ENCODE measurements around the gene DNASE1L1.

DNASE1L1 gene

DNA sequence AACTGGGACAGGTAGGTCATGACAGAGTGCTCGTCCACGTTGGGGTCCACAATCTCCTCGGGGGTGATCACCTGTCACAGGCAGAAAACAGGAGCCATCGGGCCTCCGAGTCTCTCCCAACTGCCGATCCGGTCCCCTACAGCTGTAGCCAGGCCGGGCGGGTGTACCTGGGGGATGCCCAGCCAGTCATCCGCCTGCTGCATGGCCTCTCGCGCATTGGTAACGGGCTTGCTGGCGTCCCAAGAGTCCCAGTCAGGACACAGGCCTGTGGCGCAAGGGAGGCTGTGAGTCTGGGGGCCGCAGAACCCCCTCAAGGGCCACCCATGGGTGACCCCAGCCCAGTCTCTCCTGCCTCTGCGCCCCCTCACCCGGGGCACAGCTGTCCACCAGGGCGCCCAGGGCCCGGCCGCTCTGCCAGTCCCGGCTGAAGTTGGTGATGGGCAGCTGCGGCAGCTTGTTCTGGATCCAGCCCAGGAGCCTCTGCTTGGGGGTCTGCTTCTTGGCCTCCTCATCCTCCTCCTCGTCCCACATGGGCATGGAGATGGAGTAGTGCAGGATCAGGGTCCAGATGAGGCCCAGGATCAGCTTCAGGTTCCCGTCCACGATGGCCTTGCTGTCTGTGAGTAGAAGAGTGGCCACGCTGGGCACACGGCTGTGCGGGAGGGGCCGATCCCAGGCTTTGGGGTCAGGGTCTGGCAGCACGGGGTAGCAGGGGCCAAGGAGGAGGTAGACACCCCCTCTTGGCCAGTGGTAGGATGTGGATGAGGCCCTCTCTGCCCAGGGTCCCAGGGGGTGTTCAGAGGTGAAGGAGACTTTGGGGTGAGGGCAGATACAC, 41.4 kb downstream of the DNASE1L1 start:
- no peak for DNase-seq (ENCODE audit: low spot score)

GRCh38 chrX:154366666-154367055, 42.4 kb downstream of the DNASE1L1 start:
- DNase-seq (ENCODE audit: low spot score): no peak

DNA sequence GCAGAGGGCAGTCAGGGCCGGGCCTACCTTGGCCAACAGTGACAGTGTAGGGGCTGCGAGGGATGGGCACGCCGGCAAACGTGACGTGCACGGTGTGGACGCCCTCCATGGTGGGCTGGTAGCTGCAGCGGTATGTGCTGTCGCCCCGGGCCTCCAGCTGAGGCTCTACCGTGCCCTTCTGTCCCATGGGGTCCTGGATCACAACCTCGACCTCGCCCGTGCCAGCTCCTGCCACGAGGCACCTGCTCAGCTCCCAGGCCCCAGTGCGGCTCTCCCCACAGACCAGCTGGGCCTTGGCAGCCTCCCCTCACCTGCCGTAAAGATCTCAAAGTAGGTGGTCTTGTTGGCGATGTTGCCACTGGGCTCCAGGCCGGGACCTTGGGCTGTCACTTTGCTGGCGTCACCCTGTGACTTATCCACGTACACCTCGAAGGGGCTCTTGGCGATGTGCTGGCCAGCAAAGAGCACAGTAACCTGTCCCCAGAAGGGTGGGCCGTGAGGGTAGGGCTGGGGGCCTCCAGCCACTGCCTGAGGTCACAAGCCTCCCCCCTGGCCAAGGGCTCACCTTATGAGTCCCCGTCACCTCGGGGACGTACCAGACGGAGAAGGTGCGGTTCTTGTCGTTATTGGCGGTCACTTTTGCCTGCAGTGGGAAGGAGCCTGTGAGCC, 42.9 kb downstream of the DNASE1L1 start:
- DNase-seq (ENCODE audit: low spot score): no peak

DNA sequence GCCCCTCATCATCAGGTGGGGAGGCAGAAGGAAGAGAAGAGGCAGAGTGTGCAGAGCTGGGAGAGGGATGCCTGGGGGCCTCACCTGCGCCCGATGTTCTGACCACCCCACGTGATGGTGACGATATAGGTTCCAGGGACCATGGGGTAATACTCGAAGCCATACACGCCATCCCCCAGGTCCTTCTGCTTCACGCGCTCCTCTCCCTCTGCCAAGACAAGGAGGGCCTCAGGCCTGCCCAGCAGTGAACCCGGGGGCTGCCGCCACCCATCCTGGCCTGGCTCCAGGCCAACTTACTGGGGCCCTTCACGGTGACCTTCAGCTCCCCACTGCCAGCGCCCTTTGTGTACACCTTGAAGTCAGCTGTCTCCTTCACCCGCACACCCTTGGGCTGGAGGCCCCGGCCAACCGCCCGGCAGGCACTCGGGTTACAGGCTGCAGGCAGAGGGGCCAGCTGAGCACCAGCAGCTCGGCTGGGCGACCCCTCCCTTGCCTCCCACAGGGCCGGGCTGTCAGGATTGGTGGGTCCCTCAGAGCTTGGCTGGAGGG, 43.9 kb downstream of the DNASE1L1 start:
- no peak for DNase-seq (ENCODE audit: low spot score)

DNA sequence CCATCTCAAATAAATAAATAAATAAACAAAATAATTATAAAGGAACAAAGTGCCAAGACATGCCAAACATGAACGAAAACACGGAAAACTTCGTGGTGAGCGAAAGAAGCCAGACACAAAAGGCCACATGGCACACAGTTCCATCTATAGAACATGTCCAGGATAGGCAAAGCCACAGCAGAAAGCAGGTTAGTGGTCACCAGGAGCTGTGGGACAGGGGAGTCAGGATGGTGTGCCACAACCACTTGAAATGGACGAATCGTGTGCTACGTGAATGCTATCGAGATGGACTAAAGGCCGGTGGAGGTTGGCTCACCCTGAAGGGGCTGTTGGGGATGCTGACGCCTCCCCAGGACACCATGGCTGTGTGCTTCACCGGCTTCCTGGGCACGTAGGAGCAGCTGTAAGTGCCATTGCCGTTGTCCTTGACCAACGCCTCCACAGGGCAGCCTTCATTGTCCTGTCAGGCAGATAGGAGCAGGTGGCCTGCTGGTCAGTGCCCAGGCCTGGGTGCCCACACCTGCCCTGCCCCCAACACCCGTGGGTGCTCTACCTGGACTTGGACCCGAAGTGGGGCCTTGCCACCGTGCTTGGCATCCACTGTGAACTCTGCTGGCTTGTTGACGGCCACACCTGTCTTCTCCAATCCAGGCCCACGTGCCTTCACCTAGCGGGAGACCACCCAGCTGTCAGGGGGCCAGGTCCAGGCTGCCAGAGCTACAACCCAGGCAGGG, 45.2 kb downstream of the DNASE1L1 start:
- DNase-seq (ENCODE audit: low spot score): no peak

DNA sequence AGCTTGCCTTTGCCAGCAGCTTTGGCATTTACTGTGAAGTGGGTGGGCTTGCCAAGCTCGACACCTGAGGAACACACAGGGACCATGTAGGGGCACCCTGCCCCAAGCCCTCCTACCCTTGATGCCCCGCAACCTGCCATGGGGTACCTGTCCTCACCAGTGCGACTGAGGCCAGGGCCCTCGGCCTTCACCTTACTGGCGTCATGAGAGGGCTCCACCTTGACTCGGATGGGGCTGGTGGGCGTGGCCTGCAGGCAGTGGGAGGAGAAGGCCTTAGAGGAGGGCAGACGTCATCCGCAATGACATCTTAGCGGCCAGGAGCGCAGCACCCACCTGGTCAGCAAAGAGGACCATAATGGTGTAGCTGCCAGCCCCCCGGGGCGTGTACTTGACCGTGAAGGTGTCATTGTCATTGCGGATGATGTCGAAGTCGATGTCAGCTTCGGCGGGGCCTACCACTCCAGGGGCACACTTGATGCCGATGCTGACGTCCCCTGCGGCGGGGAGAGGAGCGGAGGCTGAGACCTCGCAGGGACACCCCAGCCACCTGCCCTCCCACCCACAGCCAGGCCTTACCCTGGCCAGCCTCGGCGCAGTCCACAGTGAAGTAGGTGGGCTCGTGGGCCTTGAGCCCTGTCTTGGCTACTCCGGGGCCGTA, 46.8 kb downstream of the DNASE1L1 start:
- no peak for DNase-seq (ENCODE audit: low spot score)

- DNase-seq (ENCODE audit: low spot score): no peak
Observed at GRCh38 chrX:154360155-154360713, 48.8 kb downstream of the DNASE1L1 start.

GRCh38 chrX:154359362-154360154, 49.5 kb downstream of the DNASE1L1 start:
- no peak for DNase-seq (ENCODE audit: low spot score)

GRCh38 chrX:154358829-154359228, 50.2 kb downstream of the DNASE1L1 start:
- DNase-seq (ENCODE audit: low spot score): no peak

DNA sequence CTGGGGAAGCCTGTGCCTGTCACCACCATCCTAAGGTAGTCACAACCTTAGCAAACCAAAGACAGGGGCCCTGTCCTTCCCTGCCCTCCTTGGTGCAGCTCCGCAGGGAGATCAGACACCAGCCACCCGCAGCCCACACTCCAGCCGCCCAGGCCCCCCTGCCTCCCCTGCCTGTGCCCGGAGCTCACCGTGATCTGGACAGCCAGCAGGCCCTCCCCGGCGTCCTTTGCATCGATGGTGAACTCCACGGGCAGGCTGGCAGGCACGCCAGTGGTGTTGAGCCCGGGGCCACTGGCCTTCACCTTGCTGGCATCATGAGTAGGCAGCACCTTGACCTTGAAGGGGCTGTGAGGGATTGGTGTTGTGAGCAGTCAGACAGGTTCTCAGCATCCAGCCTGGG, 51.0 kb downstream of the DNASE1L1 start:
- DNase-seq (ENCODE audit: low spot score): no peak

DNA sequence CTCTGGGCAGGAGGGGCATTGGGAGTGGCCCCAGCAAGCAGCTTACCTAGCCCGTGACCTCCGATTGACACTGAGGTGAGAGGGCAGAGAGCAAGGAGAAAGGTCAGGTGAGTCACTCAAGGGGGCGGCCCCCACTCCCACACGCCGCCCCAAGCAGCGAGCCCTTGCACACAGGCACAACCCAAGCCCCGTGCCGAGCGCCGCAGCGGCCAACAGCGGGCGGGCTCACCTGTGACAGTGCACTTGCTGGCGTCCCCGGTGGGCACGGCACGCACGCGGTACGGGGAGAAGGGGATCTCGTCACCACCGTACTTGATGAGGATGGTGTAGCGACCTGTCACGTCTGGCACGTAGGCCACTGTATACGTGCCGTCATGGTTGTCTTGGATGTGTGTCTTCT, 51.8 kb downstream of the DNASE1L1 start:
- no peak for DNase-seq (ENCODE audit: low spot score)

- no peak for DNase-seq (ENCODE audit: low spot score)
Observed at GRCh38 chrX:154356596-154356995, 52.5 kb downstream of the DNASE1L1 start.

DNA sequence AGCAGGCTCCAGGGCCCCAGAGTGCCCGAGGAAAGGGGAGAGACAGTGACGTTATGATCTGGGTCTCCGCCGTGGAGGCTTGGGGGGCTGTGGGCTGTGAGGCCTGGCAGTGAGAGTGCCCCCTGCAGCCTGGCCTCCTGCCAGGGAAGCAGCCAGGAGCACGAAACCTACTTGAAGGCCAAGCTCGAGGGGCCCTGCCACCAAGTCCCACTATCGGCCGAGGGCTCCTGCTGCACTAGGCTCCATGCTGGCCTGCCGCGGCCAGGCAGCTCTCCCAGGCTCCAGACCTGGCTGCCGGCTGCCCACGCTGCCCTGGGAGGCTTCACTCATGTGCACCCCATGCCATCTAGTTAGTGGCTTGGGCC, 53.3 kb downstream of the DNASE1L1 start:
- DNase-seq (ENCODE audit: low spot score): no peak

GRCh38 chrX:154355094-154355775, 53.8 kb downstream of the DNASE1L1 start:
- no peak for DNase-seq (ENCODE audit: low spot score)

DNA sequence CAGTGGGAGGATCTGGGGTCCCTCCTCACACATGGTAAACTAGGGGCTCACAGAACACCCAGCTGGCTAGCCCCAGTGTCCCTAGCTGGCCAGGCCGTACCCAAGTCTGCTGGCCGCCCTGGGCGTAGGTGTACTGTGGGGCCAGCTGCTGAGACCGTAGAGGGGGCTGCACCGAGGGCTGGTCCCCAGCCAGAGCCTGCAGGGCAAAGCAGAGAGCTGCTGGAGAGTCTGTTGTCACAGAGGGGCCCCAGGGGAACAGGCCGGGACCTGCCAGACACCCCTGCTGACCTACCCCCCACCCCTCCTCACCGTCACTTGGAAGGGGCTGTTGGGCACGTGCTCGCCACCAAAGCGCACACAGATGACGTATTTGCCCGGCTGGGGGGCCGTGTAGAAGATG, 54.5 kb downstream of the DNASE1L1 start:
- DNase-seq (ENCODE audit: low spot score): no peak

DNA sequence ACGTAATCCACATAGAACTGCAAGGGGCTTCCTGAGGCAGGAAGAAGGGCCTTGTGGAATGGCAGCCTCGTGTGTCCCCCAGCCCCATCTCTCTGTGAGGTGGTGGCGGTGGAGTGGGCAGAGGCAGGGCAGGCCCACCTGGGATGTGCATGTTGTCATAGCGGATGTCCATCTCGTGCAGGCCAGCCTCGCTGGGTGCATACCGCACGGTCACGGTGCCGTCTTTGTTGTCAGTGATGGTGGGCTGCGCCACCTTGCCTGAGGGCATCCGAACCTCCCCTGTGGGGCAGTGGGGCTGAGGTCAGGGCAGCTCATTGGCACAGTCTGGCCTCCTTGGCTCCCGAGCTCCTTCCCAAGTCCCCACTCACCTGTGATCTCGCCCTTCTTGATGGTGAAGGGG, 55.0 kb downstream of the DNASE1L1 start:
- DNase-seq (ENCODE audit: low spot score): no peak

DNA sequence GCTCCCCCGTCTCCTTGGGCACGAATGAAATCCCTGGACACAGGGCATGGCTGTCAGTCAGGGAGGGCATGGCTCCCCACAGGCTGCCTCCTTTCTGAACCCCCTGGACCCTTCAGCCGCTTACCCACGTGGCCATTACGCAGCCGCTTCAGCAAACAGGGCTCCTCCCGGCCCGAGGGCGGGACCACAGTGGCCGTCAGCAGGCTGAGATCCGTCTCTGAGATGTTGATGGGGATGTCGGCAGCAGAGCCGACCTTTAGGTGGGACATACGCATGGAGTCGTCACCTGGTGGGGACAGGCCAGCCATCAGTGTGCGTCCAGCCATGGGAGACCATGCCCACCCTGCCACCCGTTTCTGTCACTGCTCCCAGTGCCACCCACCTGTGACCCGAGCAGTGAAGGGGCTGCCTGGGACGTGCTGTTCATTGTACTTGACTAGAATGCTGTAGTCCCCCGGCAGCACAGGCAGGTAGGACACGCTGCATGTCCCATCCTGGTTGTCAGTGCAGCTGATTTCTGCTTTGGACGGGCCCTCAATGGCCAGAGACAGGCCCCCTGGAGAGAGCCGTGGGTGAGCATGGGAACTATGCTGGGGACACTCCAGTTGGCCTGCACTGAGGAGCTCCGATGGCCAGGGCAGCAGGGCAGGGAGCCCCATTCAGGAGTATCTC, 55.7 kb downstream of the DNASE1L1 start:
- no peak for DNase-seq (ENCODE audit: low spot score)

DNA sequence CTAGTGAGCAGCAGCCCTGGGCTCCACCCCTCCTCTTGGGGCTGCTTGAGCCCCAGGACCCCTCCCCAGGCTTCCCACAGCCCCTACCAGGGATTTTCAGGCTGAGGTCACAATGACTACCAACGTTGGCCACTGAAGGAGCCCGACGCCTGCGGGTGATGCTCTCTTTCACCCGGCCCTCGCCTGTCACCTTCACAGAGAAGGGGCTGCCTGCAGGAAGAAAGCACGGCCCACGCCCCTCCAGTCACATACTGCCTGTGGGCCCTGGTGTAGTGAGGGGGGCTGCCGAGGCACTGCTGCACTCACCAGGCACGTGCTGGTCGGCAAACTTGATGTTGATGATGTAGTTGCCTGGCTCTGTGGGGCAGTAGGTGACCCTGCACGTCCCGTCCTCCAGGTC, 56.6 kb downstream of the DNASE1L1 start:
- no peak for DNase-seq (ENCODE audit: low spot score)

- no peak for DNase-seq (ENCODE audit: low spot score)
Observed at GRCh38 chrX:154352012-154352401, 57.0 kb downstream of the DNASE1L1 start.
